Adrenal gland (tissue), 12 donors: ENCODE results near the gene PDE4C. TPM values are rescaled to one million over a fixed set of nuclear protein-coding genes. Genes with fewer than 3 reads are reported as not detected.

ENCODE experiments used
- DNase-seq, 7 donors: peaks; one replicate each; pipeline ENCODE4 v3.0.0-alpha.2; 2019 to 2020
- H3K27ac ChIP-seq, 5 donors: fragments of 200-600 bp; sonication (generic) in 4 of 5; 1 replicate in 3 of 5; 2 replicates in 2 of 5; pipeline versions ENCODE4 v1.5.1 to v1.8.0; 2016 to 2020; ENCODE audit warnings: mild to moderate bottlenecking in 1 of 5
- H3K27me3 ChIP-seq: fragments of 200-600 bp; 2 replicates; pipeline ENCODE4 v1.8.0; 2021
- H3K36me3 ChIP-seq, 2 donors: fragments of 200-600 bp; replicated peaks in 1 of 2; 1 replicate in 1 of 2; 2 replicates in 1 of 2; pipeline versions ENCODE4 v1.5.1 to v1.8.0; 2018 to 2022
- H3K4me1 ChIP-seq, 2 donors: fragments of 200-600 bp; replicated peaks in 1 of 2; 1 replicate in 1 of 2; 2 replicates in 1 of 2; pipeline versions ENCODE4 v1.5.1 to v1.8.0; 2018 to 2021
- H3K4me3 ChIP-seq, 4 donors: fragments of 200-600 bp; sonication (generic) in 3 of 4; one replicate each; pipeline ENCODE4 v1.5.1; 2016 to 2018
- H3K9me3 ChIP-seq, 3 donors: fragments of 200-600 bp; sonication (generic) in 1 of 3; replicated peaks in 1 of 3; 1 replicate in 2 of 3; 2 replicates in 1 of 3; pipeline versions ENCODE4 v1.5.1 to v1.8.0; 2016 to 2021
- POLR2A ChIP-seq, 2 donors: fragments of 450-650 bp; IDR thresholded peaks; one replicate each; pipeline ENCODE4 v1.6.1; 2017; ENCODE audit warnings: antibody characterized with exemption in 2 of 2, mild to moderate bottlenecking in 2 of 2, moderate library complexity in 1 of 2
- WGBS, 4 donors: extraction: QIAGEN DNeasy Blood & Tissue Kit in 2 of 4; methylation state at CpG; one replicate each; pipeline versions ENCODE4 v1.1.5 to v1.1.7; 2013 to 2017; 5-methylcytosine and 5-hydroxymethylcytosine counted together
- intact Hi-C, 2 donors: fragments of 100-400 bp; cut with DNase I; formaldehyde crosslinking; loops; one replicate each; pipeline versions ENCODE4 v1.14.1 to v1.15.0; 2022 to 2023
- polyA plus RNA-seq, 3 donors: library from polyadenylated mRNA; stranded (reverse); fragments of 200-250 nt in 2 of 3; fragments of 350-450 nt in 1 of 3; fragmentation: Illumina TruSeq in 1 of 3; extraction: RNeasy Lipid Tissue Mini Kit (QIAGEN cat#74804) in 1 of 3; gene quantifications; one replicate each; pipeline ENCODE4 v1.2.3, GENCODE V29; 2013 to 2014
- total RNA-seq, 9 donors: library from RNA; depleted of rRNA in 4 of 9; stranded (reverse); fragments of >200 nt in 4 of 9; fragments of 120-200 nt in 1 of 9; fragmentation: NEBNext Ultra II Directional in 1 of 9; extraction: Animal tissue kit (Norgen Biotek cat#: 25700) in 1 of 9; gene quantifications; one replicate each; pipeline versions ENCODE4 v1.1.0 to v1.2.4, GENCODE V29; 2013 to 2023
- TF ChIP-seq, protein P1 (sequence below), 6 experiments: fragments of 450-650 bp in 4 of 6; fragments of 200-600 bp in 2 of 6; sonication (generic) in 1 of 6; IDR thresholded peaks; 1 replicate in 5 of 6; 2 replicates in 1 of 6; pipeline versions ENCODE4 v1.5.1 to v1.8.0; 2016 to 2021; ENCODE audit warnings: antibody characterized with exemption in 6 of 6, mild to moderate bottlenecking in 2 of 6, moderate library complexity in 1 of 6
- donor health status: healthy with polysubstance abuse.
- donor health status: Bipolar disorder and iron deficiency.
- donor health status: DM: yes; HTN: yes; CAD: no.
- donor health status: DM: no; HTN: no; CAD: no.
- donor health status: DM: no; HTN: no; CAD: no.
- donor health status: DM: yes; HTN: yes; CAD: no.

The PDE4C gene
- total and polyA plus RNA-seq, 12 donors: 0.11 to 2.4 (median 0.61) TPM; not detected in 1

DNA sequence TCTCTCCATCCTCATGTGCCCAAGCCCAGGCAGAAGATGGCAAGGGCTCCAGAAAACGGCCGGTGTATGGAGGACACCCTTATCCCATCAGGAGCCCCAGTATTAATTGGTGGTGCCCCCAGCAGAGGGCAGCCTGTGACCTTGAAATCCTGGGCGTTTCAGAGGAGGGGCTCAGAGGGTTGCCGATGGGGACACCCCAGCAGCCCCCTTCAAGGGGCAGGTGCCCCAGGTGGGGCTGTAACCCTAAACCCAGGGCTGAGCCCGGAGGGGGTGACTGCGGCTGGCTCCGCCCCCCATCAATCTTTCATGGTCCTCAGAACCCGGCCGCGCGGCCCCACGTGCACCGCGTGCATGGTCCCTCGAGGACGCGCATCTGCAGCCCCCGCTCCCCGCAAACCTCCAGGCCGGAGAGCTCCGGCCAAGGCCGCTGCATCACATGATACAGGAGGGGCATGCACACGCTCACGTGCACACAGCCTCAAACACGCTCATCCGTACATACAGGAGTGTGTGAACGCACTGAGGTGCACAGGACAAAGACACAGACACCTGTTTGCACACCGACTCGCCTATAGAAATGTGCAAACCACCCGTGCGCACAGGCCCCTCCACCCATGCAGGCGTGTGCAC is 23.3 kb downstream of the PDE4C start:
- Histone ChIP-seq H3K4me1 (peaks cover 19 to 23% of the 10 kb centered on the region in 2 donors), H3K27me3 (no peaks in the 10 kb centered on the region), H3K4me3 (peak overlapping the region in 2 of 4 donors; percentile 50 to 59), H3K36me3 (peaks cover 0 to 18% of the 10 kb centered on the region in 2 donors), H3K9me3 (no peaks in the 10 kb centered on the region), H3K27ac (peak overlapping the region in 2 of 5 donors; percentile 34 to 68)
- 3 to 35% (median 4%) methylated on average over 2 to 32 of the region's 32 CpGs for WGBS, 4 donors
- DNase-seq: peak; percentile 44 to 72 (median 58)
- intact Hi-C loops: no loop called here
- TF ChIP-seq, protein P1, sequence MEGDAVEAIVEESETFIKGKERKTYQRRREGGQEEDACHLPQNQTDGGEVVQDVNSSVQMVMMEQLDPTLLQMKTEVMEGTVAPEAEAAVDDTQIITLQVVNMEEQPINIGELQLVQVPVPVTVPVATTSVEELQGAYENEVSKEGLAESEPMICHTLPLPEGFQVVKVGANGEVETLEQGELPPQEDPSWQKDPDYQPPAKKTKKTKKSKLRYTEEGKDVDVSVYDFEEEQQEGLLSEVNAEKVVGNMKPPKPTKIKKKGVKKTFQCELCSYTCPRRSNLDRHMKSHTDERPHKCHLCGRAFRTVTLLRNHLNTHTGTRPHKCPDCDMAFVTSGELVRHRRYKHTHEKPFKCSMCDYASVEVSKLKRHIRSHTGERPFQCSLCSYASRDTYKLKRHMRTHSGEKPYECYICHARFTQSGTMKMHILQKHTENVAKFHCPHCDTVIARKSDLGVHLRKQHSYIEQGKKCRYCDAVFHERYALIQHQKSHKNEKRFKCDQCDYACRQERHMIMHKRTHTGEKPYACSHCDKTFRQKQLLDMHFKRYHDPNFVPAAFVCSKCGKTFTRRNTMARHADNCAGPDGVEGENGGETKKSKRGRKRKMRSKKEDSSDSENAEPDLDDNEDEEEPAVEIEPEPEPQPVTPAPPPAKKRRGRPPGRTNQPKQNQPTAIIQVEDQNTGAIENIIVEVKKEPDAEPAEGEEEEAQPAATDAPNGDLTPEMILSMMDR (IDR thresholded peaks at IDR 0.05): peak in 3 of 6 experiments; percentile 18 to 32 (median 28)
- no peak for TF ChIP-seq POLR2A (IDR thresholded peaks at IDR 0.05)

DNA sequence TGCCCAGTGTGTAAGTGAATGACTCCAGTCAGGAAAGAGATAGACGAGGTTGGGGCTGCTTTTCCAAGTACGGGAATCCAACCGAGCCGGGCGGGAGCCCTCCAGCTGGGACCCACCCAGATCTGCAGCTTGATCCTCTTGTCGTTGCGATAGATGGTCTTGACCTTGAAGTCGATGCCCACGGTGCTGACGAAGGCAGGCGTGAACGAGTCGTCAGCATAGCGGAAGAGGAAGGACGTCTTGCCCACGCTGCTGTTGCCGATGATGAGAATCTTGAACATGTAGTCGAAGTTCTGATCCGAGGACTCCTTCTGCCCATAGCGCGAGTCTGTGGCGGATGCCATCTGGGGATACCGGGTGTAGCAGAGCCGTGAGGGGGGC is 23.9 kb downstream of the PDE4C start:
- H3K4me1 ChIP-seq: peaks cover 19 to 23% of the 10 kb centered on the region in 2 donors
- intact Hi-C loops: no loop called here
- WGBS, 4 donors: 68 to 82% (median 76%) methylated on average over 13 to 24 of the region's 24 CpGs
- H3K9me3 ChIP-seq: no peaks in the 10 kb centered on the region
- DNase-seq: peak in 2 of 7 donors; percentile 21 to 36
- H3K4me3 ChIP-seq: no peak overlapping the region
- peaks cover 0 to 19% of the 10 kb centered on the region in 2 donors for H3K36me3 ChIP-seq
- peak overlapping the region in 1 of 5 donors; percentile 34 for H3K27ac ChIP-seq
- H3K27me3 ChIP-seq: no peaks in the 10 kb centered on the region
- TF ChIP-seq, protein P1 (IDR thresholded peaks at IDR 0.05): no peak
- no peak for TF ChIP-seq POLR2A (IDR thresholded peaks at IDR 0.05)

DNA sequence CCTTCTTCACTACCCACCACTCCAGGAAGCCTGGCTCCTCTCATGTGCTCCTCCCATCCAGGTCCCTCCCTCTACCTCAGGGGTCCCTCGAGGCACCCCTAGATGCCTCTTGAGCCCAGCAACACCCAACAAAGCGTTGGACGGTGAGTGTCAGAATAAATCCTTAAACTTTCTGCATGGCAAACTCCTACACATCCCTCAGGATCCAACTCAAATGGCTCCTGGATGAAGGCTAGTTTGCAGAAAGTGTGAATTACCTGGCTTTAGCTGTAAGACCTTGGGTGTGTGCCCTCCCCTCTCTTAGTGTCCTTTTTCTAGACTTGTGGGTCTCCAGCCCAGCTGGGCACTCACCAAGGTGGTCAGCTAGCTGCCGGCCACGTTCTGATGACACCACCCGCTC is 27.9 kb downstream of the PDE4C start:
- intact Hi-C loops: no loop called here
- 91 to 95% (median 93%) methylated on average over 6 of the region's 6 CpGs for WGBS, 4 donors
- H3K36me3 ChIP-seq: peaks cover 0 to 33% of the 10 kb centered on the region in 2 donors
- H3K27ac ChIP-seq: no peak overlapping the region
- no peak overlapping the region for H3K4me3 ChIP-seq
- DNase-seq: no peak
- H3K27me3 ChIP-seq: no peaks in the 10 kb centered on the region
- TF ChIP-seq POLR2A (IDR thresholded peaks at IDR 0.05): no peak
- TF ChIP-seq, protein P1 (IDR thresholded peaks at IDR 0.05): no peak
- H3K9me3 ChIP-seq: no peaks in the 10 kb centered on the region
- peaks cover 23 to 26% of the 10 kb centered on the region in 2 donors for H3K4me1 ChIP-seq

DNA sequence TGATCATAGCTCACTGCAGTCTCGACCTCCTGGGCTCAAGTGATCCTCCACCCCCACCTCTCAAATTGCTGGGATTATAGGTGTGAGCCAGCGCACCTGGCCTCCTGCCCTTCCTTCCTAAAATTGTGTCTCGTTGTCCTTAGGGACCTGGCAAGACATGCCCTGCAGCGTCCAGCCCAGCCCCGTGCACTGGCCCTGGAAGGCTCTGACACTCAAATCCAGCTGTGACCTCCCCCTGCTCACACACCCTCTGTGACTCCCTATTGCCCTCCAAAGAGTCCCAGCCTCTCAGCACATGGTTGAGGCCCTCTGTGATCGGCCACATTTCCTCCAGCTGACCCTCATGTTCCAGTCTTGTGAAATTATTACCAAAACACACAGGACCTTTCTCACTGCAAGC is 28.3 kb downstream of the PDE4C start:
- no peak for DNase-seq
- Histone ChIP-seq H3K36me3 (peaks cover 0 to 33% of the 10 kb centered on the region in 2 donors), H3K4me1 (peaks cover 19 to 22% of the 10 kb centered on the region in 2 donors), H3K9me3 (no peaks in the 10 kb centered on the region), H3K27ac (no peak overlapping the region), H3K27me3 (no peaks in the 10 kb centered on the region), H3K4me3 (no peak overlapping the region)
- no peak for TF ChIP-seq POLR2A (IDR thresholded peaks at IDR 0.05)
- TF ChIP-seq, protein P1 (IDR thresholded peaks at IDR 0.05): no peak
- WGBS, 4 donors: 63 to 83% (median 78%) methylated on average over 6 of the region's 6 CpGs
- intact Hi-C loops: no loop called here
